Gastroesophageal sphincter (tissue), 4 donors: ENCODE results near the gene SGCD. TPM values are rescaled to one million over a fixed set of nuclear protein-coding genes. Genes with fewer than 3 reads are reported as not detected.

Experiments
- ATAC-seq: fragments of 150-250 bp; one replicate; pipeline ENCODE4 v1.9.1; 2016; ENCODE audit warnings: mild to moderate bottlenecking, moderate library complexity
- H3K27ac ChIP-seq, 4 donors: fragments of 200-600 bp; sonication (generic) in 3 of 4; 1 replicate in 3 of 4; 2 replicates in 1 of 4; pipeline ENCODE4 v1.5.1; 2016 to 2019
- H3K27me3 ChIP-seq: fragments of 200-600 bp; sonication (generic); one replicate; pipeline ENCODE4 v1.5.1; 2019
- H3K36me3 ChIP-seq, 2 donors: fragments of 200-600 bp; sonication (generic); one replicate each; pipeline ENCODE4 v1.5.1; 2019; ENCODE audit warnings: control low read depth in 1 of 2
- H3K4me1 ChIP-seq, 3 donors: fragments of 200-600 bp; sonication (generic); 1 replicate in 2 of 3; 2 replicates in 1 of 3; pipeline ENCODE4 v1.5.1; 2016 to 2019; ENCODE audit warnings: control low read depth in 2 of 3
- H3K4me3 ChIP-seq, 2 donors: fragments of 200-600 bp; sonication (generic); one replicate each; pipeline ENCODE4 v1.5.1; 2019; ENCODE audit warnings: mild to moderate bottlenecking in 1 of 2, moderate library complexity in 1 of 2
- H3K9me3 ChIP-seq, 3 donors: fragments of 200-600 bp; sonication (generic); one replicate each; pipeline ENCODE4 v1.5.1; 2017 to 2019; ENCODE audit warnings: control low read depth in 2 of 3
- EP300 ChIP-seq: sonication (generic); formaldehyde crosslinking; IDR thresholded peaks from one replicate; pipeline ENCODE4 v1.6.1; 2017; ENCODE audit warnings: antibody characterized with exemption, mild to moderate bottlenecking
- POLR2A ChIP-seq, 2 donors: fragments of 450-650 bp; IDR thresholded peaks; one replicate each; pipeline ENCODE4 v1.6.1; 2017; ENCODE audit warnings: antibody characterized with exemption in 2 of 2, mild to moderate bottlenecking in 2 of 2, moderate library complexity in 1 of 2
- POLR2AphosphoS5 ChIP-seq: sonication (generic); formaldehyde crosslinking; IDR thresholded peaks from one replicate; pipeline ENCODE4 v1.6.1; 2017; ENCODE audit warnings: antibody characterized with exemption
- WGBS, 2 donors: methylation state at CpG; one replicate each; pipeline ENCODE4 v1.1.5; 2018; ENCODE audit warnings: low coverage in 1 of 2; 5-methylcytosine and 5-hydroxymethylcytosine counted together
- total RNA-seq, 4 donors: library from RNA; depleted of rRNA; stranded (reverse); fragments of >200 nt; gene quantifications; one replicate each; pipeline ENCODE4 v1.1.0, GENCODE V29; 2016
- TF ChIP-seq, protein P1 (sequence below), 4 experiments: fragments of 200-600 bp in 2 of 4; fragments of 450-650 bp in 2 of 4; sonication (generic) in 1 of 4; IDR thresholded peaks; one replicate each; pipeline ENCODE4 v1.5.1; 2017 to 2019; ENCODE audit warnings: antibody characterized with exemption in 4 of 4, mild to moderate bottlenecking in 2 of 4, moderate library complexity in 2 of 4

The SGCD gene
- total RNA-seq, 4 donors from 2014 or later = 8.8 to 61.3 (median 33.7) TPM

DNA sequence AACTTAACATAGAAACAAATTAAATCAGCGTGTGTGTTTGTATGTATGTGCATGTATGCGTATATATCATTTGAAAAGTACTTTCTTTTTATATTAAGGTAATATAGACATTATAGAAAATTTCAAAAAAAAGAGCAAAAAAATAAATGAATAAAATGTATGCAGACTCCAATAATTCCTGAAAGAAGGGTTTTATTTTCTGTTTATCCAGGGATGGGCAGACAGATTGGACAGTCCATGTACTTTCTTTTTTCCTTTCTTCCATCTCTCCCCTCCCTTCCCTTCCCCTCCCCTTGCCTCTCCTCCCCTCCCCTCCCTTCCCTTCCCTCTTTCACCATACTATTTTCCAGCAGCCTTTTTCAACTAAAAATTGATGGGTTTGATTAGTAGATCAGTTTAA is 123.8 kb downstream of the SGCD start:
- Histone ChIP-seq H3K27ac (no peak overlapping the region), H3K27me3 (no peaks in the 10 kb centered on the region), H3K4me1 (peaks cover 0 to 23% (median 0%) of the 10 kb centered on the region in 3 donors), H3K4me3 (no peak overlapping the region), H3K36me3 (no peaks in the 10 kb centered on the region), H3K9me3 (no peaks in the 10 kb centered on the region)
- no peak for TF ChIP-seq POLR2AphosphoS5
- TF ChIP-seq POLR2A (IDR thresholded peaks at IDR 0.05) = no peak
- TF ChIP-seq, protein P1, sequence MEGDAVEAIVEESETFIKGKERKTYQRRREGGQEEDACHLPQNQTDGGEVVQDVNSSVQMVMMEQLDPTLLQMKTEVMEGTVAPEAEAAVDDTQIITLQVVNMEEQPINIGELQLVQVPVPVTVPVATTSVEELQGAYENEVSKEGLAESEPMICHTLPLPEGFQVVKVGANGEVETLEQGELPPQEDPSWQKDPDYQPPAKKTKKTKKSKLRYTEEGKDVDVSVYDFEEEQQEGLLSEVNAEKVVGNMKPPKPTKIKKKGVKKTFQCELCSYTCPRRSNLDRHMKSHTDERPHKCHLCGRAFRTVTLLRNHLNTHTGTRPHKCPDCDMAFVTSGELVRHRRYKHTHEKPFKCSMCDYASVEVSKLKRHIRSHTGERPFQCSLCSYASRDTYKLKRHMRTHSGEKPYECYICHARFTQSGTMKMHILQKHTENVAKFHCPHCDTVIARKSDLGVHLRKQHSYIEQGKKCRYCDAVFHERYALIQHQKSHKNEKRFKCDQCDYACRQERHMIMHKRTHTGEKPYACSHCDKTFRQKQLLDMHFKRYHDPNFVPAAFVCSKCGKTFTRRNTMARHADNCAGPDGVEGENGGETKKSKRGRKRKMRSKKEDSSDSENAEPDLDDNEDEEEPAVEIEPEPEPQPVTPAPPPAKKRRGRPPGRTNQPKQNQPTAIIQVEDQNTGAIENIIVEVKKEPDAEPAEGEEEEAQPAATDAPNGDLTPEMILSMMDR (IDR thresholded peaks at IDR 0.05) = no peak
- TF ChIP-seq EP300 = no peak
- no peak for ATAC-seq
- WGBS, 2 donors = 87 to 91% methylated on average over 2 of the region's 2 CpGs

- Histone ChIP-seq H3K27me3 (no peaks in the 10 kb centered on the region), H3K36me3 (no peaks in the 10 kb centered on the region), H3K4me3 (no peak overlapping the region), H3K4me1 (peaks cover 0 to 23% (median 0%) of the 10 kb centered on the region in 3 donors), H3K27ac (no peak overlapping the region), H3K9me3 (no peaks in the 10 kb centered on the region)
- 92% methylated on average over 1 of the region's 1 CpG; no CpG with 5 or more reads in 1 of the 2 donors for WGBS, 2 donors
- no peak for ATAC-seq
- TF ChIP-seq POLR2A (IDR thresholded peaks at IDR 0.05) (no peak), EP300 (no peak), POLR2AphosphoS5 (no peak)
- TF ChIP-seq, protein P1 (IDR thresholded peaks at IDR 0.05) = no peak
These were observed 124.5 kb downstream of the SGCD start for GRCh38 chr5:156451505-156451904.

DNA sequence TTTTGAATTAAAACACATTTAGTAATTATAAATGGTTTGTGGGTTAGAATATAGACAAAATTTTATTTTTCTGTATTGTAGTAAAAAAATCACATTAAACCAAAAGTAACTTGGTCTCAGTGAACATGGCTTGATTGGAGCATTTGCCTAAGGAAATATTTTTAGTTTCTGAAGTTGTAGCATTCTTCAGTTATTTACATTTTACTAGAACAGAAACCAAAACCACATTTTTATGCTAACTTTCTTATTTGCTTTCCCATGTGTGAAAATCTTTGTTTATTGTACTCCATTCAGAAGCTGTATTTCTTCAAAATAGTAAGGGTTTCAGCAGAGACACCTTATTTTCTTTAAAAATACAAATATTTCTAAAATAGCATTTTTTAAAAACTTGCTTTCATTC is 129.9 kb downstream of the SGCD start:
- Histone ChIP-seq H3K9me3 (no peaks in the 10 kb centered on the region), H3K27ac (no peak overlapping the region), H3K27me3 (no peaks in the 10 kb centered on the region), H3K4me3 (no peak overlapping the region), H3K4me1 (peaks cover 0 to 32% (median 0%) of the 10 kb centered on the region in 3 donors), H3K36me3 (no peaks in the 10 kb centered on the region)
- TF ChIP-seq POLR2A (IDR thresholded peaks at IDR 0.05) (no peak), POLR2AphosphoS5 (no peak), EP300 (no peak)
- TF ChIP-seq, protein P1 (IDR thresholded peaks at IDR 0.05) = no peak
- no peak for ATAC-seq

DNA sequence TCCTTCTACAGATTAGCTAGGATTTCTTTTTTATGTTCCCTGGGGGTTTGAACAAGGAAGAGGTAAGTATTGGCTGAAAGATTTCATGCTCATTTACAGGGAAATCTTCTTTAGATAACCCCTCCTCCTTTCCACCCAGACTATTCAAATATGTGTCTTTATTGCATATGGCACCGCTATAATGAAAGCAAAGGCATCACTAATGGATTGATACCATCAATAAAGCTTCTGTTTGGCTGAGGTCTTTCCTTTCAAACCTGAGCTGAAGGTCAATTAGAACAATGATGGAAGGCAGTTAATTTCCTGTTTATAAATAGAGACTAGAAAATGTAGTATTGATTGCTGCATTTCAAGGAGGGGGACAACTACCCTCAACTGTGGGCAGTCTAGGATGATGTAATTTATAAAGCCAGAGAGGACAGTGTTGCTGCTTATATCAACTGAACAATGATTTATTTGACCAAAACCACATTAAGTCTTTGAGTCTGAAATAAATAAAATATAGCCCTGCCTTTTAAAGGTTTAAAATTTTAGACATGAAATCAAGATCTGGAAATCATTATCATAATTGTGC is 132.9 kb downstream of the SGCD start:
- H3K27ac ChIP-seq = no peak overlapping the region
- 100% methylated on average over 1 of the region's 1 CpG for WGBS, 2 donors
- no peaks in the 10 kb centered on the region for H3K9me3 ChIP-seq
- H3K36me3 ChIP-seq = no peaks in the 10 kb centered on the region
- peaks cover 0 to 37% (median 0%) of the 10 kb centered on the region in 3 donors for H3K4me1 ChIP-seq
- no peak for ATAC-seq
- TF ChIP-seq EP300 (no peak), POLR2AphosphoS5 (no peak), POLR2A (IDR thresholded peaks at IDR 0.05) (no peak)
- TF ChIP-seq, protein P1 (IDR thresholded peaks at IDR 0.05) = no peak
- no peaks in the 10 kb centered on the region for H3K27me3 ChIP-seq
- H3K4me3 ChIP-seq = no peak overlapping the region

DNA sequence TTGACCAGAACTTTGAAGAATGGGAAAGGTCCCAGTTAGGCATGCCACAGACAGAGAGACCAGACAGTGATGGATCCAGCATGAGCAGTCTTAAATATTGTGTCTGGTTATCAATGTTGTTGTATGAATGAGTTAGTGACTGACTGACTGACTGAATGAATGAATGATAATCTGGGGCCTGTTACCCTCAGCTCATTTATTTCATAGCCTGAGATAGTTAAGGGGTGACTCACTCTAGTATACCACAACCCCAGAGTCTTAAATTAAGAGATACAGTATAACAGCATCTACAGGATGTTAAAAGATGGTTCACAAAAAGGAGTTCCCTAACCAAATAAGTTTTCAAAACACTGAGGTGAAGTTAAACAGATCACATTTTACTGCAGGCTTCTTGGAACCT is 133.5 kb downstream of the SGCD start:
- TF ChIP-seq EP300 (no peak), POLR2AphosphoS5 (no peak), POLR2A (IDR thresholded peaks at IDR 0.05) (no peak)
- TF ChIP-seq, protein P1 (IDR thresholded peaks at IDR 0.05) = no peak
- Histone ChIP-seq H3K36me3 (no peaks in the 10 kb centered on the region), H3K27me3 (no peaks in the 10 kb centered on the region), H3K4me3 (no peak overlapping the region), H3K27ac (no peak overlapping the region), H3K9me3 (no peaks in the 10 kb centered on the region), H3K4me1 (peaks cover 0 to 37% (median 0%) of the 10 kb centered on the region in 3 donors)
- ATAC-seq = no peak
